Activated naive CD4-positive, alpha-beta T cell treated with anti-CD3 and anti-CD28 coated beads for 36 hours (primary cell): ENCODE results near the gene RGS6. TPM values are rescaled to one million over a fixed set of nuclear protein-coding genes. Genes with fewer than 3 reads are reported as not detected.
A peak's percentile ranks its signal among the peaks of the same experiment; 100 is the strongest.

ENCODE experiments used
- CTCF ChIA-PET: fragments of 350-600 bp; sonication (Branson Sonifier 250); formaldehyde crosslinking; loops from one replicate; lab custom pipeline; 2021; ENCODE audit warnings: antibody characterized with exemption; lab: Charles Lee
- DNase-seq: peaks from one replicate; pipeline ENCODE4 v3.0.0-alpha.2; 2020
- H3K27ac Mint-ChIP-seq: one replicate; pipeline ENCODE4 v1.8.0; 2021; ENCODE audit warnings: mild to moderate bottlenecking, mixed read lengths
- H3K27me3 Mint-ChIP-seq: one replicate; pipeline ENCODE4 v1.8.0; 2021; ENCODE audit warnings: low read depth, mixed read lengths
- H3K36me3 Mint-ChIP-seq: one replicate; pipeline ENCODE4 v1.8.0; 2021; ENCODE audit warnings: low read depth, mixed read lengths
- H3K4me1 Mint-ChIP-seq: one replicate; pipeline ENCODE4 v1.8.0; 2021; ENCODE audit warnings: low read depth, mixed read lengths
- H3K4me3 Mint-ChIP-seq: one replicate; pipeline ENCODE4 v1.8.0; 2021; ENCODE audit warnings: mild to moderate bottlenecking, moderate library complexity, mixed read lengths
- H3K9me3 Mint-ChIP-seq: one replicate; pipeline ENCODE4 v1.8.0; 2021; ENCODE audit warnings: mixed read lengths
- intact Hi-C: fragments of 100-400 bp; cut with micrococcal nuclease; formaldehyde crosslinking; loops from one replicate; pipeline ENCODE4 v1.15.1; 2023
- total RNA-seq, 2 experiments: library from RNA; stranded (reverse); gene quantifications; one replicate each; pipeline ENCODE4 v1.2.3, GENCODE V29; 2021

RGS6 gene
- total RNA-seq, 2 experiments from 2014 or later = not detected

DNA sequence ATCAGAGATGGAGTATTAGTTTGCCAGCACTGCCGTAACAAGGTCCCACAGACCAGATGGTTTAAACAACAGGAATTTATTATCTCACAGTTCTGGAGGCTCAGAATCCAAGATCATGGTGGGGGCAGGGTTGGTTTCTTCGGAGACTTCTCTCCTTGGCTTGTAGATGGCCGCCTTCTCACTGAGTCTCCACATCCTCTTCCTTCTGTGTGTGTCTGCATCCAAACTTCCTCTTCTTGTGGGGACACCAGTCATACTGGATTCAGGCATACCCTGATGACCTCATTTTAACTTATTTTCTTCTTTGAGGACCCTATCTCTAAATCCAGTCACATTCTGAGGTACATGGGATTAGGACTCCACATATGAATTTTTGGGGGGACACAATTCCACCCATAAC lies 455.5 kb downstream of the RGS6 start:
- Mint-ChIP-seq H3K27me3 (peaks cover 3% of the 10 kb centered on the region), H3K4me1 (no peaks in the 10 kb centered on the region), H3K27ac (no peak overlapping the region), H3K4me3 (no peak overlapping the region), H3K9me3 (no peaks in the 10 kb centered on the region), H3K36me3 (no peaks in the 10 kb centered on the region)
- CTCF ChIA-PET = no interaction called here
- DNase-seq = no peak
- intact Hi-C loops = no loop called here

DNA sequence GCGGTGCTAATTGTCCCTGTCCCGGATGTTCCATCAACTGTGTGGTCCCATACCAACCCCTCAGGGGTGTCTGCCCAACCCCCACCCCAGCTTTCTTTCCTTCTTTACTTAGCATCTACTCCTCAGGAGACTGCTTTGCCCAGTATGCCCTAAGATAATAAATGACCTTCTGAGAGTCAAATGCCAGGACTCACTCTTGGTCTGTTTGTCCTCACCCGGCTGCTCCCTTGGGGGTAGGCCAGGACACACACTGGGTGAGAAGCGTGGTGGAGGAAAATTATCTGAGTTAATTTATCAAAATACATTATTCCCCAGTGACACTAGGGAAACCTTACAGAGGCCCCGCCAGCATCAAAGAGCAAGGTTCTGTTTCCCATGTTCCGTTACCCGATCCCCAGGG lies 457.0 kb downstream of the RGS6 start:
- Mint-ChIP-seq H3K27ac (no peak overlapping the region), H3K4me3 (no peak overlapping the region)
- CTCF ChIA-PET = no interaction called here

DNA sequence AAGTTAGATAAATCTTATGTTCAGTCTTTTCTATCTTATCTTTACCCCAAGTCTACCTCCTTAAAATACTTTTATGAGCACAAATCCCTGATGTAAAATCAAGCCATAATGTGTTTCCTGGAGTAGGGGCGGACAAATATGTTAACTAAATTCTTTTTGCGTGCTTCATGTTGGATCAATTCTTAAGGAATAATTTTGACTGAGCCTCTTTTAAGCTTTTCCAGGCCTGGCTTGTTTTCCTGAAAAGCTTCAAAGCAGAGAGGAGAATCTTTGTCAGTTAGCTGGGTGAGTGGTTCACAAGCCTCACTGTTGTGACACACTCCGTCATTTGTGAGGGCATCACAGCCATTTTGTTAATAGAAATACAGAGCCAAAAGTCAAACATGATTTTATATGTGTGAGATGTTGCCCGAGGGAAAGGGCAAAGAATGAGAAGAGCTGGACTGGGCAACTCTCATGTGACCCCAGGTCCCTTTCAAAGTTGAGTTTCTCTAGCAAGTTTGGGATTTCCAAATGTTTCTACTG lies 468.9 kb downstream of the RGS6 start:
- Mint-ChIP-seq H3K4me3 (no peak overlapping the region), H3K36me3 (peaks cover 2% of the 10 kb centered on the region), H3K27me3 (peaks cover 36% of the 10 kb centered on the region), H3K4me1 (peaks cover 9% of the 10 kb centered on the region), H3K27ac (no peak overlapping the region), H3K9me3 (peaks cover 2% of the 10 kb centered on the region)
- CTCF ChIA-PET = no interaction called here
- intact Hi-C loops = no loop called here
- DNase-seq = no peak

More for the DNA sequence above, 457.0 kb downstream of the RGS6 start:
- Mint-ChIP-seq H3K9me3 (peaks cover 8% of the 10 kb centered on the region), H3K27me3 (peaks cover 3% of the 10 kb centered on the region), H3K36me3 (no peaks in the 10 kb centered on the region), H3K4me1 (no peaks in the 10 kb centered on the region)
- no peak for DNase-seq
- intact Hi-C loops = no loop called here

DNA sequence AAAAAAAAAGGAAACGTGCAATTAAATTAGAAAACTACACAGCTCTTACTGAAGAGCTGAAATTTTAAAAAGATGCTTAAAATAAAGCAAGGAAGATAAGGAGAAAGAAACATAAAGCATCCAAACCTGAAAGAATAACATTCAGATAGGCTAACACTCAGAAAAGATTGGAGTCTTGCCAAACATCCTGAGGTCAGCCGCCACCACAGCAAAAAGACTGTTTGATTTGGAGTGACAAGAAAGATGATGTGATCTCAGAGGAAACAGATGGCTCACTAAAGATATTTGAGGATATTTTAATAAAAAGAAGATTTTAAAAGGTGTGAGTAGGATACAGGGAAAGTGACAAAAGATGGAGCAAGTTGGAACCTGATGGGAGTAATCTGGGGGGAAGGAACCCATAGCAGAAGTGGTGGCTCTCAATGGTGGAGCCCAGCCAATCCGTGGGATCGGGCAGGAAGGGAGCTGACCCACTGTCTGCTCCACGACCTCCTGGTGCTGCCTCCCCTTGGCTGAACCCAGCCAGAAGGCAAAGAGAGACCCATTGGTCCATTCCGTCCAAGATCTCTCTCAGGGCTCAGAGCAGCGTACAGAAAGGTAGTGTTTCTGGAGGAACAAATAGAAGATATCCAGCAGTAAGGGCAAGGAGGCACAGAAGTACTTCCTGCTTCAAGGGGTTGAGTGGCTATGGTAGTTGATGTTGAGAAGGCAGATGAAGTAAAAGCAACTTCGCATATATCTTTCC lies 469.6 kb downstream of the RGS6 start:
- CTCF ChIA-PET = no interaction called here
- no peak overlapping the region for H3K4me3 Mint-ChIP-seq
- DNase-seq = peak; percentile 33
- peaks cover 36% of the 10 kb centered on the region for H3K27me3 Mint-ChIP-seq
- H3K36me3 Mint-ChIP-seq = peaks cover 2% of the 10 kb centered on the region
- H3K4me1 Mint-ChIP-seq = peaks cover 9% of the 10 kb centered on the region
- intact Hi-C loops = no loop called here
- H3K9me3 Mint-ChIP-seq = no peaks in the 10 kb centered on the region
- no peak overlapping the region for H3K27ac Mint-ChIP-seq

DNA sequence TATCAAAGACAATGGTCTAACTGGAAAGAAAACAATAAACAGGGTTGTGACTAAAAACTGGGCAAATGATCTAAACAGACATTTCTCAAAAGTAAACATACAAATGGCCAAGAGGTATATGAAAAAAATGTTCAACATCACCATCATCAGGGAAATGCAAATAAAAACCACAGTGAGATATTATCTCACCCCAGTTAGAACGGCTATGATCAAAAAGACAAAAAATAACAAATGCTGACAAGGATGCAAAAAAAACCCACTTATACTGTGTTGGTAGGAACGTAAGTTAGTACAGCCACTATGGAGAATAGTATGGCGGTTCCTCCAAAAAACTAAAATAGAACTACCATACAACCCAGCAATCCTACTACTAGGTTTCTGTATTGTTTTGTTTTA lies 470.1 kb downstream of the RGS6 start:
- no peak overlapping the region for H3K4me3 Mint-ChIP-seq
- no peak for DNase-seq
- H3K27ac Mint-ChIP-seq = no peak overlapping the region
- H3K27me3 Mint-ChIP-seq = peaks cover 36% of the 10 kb centered on the region
- peaks cover 9% of the 10 kb centered on the region for H3K4me1 Mint-ChIP-seq
- CTCF ChIA-PET = no interaction called here
- H3K36me3 Mint-ChIP-seq = peaks cover 2% of the 10 kb centered on the region
- intact Hi-C loops = no loop called here
- no peaks in the 10 kb centered on the region for H3K9me3 Mint-ChIP-seq

DNA sequence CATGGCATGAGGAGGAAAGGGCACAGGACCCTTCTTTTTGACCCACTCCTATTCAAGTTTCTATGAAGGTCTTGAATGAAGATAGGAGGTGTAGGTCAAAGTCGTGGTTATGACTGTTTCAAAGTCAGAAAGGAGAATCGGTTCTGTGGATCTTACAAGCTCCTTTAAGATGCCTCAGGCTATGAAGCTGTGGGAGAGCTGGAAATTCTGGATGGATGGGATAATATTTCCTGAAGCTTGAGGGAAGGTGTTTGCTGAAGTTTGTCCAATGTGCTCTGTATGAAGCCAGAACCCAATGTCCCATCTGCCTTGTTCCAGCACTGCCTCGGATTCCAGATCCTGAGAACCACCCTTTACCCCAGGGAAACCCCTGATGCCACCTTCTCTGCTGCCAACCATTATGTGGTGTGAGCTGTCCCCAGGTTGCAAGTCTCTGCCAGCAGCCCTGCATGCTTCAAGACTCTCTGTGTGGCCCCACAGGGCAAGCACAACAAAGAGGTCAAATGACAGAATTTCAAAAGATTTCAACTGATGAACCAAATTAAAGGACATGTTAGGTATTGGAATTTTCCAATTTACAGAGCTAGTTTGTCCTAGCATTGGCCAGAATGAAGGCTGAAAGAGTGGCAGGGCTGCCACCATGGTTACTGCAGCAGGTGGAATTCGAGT lies 472.0 kb downstream of the RGS6 start:
- Mint-ChIP-seq H3K27me3 (peaks cover 32% of the 10 kb centered on the region), H3K27ac (no peak overlapping the region), H3K4me1 (peaks cover 9% of the 10 kb centered on the region), H3K4me3 (no peak overlapping the region), H3K9me3 (peaks cover 2% of the 10 kb centered on the region), H3K36me3 (peaks cover 2% of the 10 kb centered on the region)
- no peak for DNase-seq
- CTCF ChIA-PET = no interaction called here
- intact Hi-C loops = no loop called here

DNA sequence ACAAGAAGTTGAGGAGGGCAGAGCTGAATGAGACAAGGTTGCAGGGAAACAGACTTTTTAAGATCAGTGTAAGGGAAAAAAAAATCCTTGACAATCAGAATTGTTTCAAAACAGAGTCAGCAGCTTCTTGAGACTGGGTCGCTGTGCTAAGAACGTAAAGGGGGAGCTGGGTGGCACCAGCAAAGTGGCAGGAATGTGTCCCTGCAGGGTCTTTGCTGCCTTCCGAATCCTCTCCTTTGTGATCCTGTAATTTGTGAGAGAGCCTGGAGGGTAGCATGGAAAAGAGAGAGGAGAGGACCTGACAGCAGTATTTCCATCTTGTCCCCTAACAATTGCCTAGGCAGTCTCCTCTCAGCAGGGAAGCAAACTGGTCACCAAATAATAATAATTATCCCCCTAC lies 472.8 kb downstream of the RGS6 start:
- no peak overlapping the region for H3K27ac Mint-ChIP-seq
- CTCF ChIA-PET = no interaction called here

DNA sequence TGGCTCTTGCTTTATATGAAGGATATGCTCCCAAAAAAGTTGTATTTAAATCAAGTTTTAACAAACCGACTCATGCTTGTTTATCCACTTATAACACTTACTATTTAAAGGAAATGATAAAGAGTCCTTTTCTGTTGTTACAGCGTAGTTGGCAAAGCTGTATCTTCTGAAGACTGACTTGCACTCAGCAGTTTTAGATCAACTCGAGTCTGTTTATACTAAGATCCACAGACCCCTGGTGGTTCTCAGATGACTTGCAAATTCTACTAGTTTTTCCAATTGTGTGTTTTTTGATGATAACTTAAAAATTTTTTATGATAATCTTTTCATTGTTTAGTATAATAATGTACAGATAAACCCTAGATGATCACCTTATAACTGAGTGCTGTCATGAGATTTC lies 475.8 kb downstream of the RGS6 start:
- H3K27me3 Mint-ChIP-seq = peaks cover 12% of the 10 kb centered on the region
- no peak overlapping the region for H3K27ac Mint-ChIP-seq
- no peak for DNase-seq
- no peaks in the 10 kb centered on the region for H3K36me3 Mint-ChIP-seq
- no peak overlapping the region for H3K4me3 Mint-ChIP-seq
- intact Hi-C loops = no loop called here
- CTCF ChIA-PET = no interaction called here
- H3K9me3 Mint-ChIP-seq = peaks cover 4% of the 10 kb centered on the region
- no peaks in the 10 kb centered on the region for H3K4me1 Mint-ChIP-seq

More for the DNA sequence above, 472.8 kb downstream of the RGS6 start:
- H3K4me1 Mint-ChIP-seq = peaks cover 9% of the 10 kb centered on the region
- DNase-seq = no peak
- H3K36me3 Mint-ChIP-seq = peaks cover 2% of the 10 kb centered on the region
- H3K9me3 Mint-ChIP-seq = peaks cover 4% of the 10 kb centered on the region
- intact Hi-C loops = no loop called here
- peaks cover 32% of the 10 kb centered on the region for H3K27me3 Mint-ChIP-seq
- no peak overlapping the region for H3K4me3 Mint-ChIP-seq

DNA sequence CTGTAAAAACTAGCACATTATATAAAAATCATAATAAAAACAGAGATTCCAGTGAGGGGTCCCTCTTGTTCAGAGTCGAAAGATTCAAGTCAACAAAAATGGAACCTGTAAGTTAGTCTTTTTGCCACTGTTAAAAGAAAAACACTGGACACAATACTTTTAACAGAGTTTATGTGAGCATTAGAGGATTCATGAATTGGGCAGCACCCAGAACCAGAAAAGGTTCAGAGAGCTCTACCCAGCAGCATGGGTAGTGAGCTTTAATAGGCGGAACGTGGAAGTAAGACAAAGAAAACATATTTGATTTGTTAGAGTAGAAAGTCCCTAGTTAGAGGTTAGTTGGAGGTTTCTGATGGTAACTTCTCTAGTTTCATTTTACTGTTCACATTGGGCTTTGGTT lies 476.8 kb downstream of the RGS6 start:
- CTCF ChIA-PET = no interaction called here
- Mint-ChIP-seq H3K27ac (no peak overlapping the region), H3K36me3 (no peaks in the 10 kb centered on the region), H3K4me3 (no peak overlapping the region), H3K4me1 (no peaks in the 10 kb centered on the region), H3K9me3 (peaks cover 4% of the 10 kb centered on the region), H3K27me3 (peaks cover 6% of the 10 kb centered on the region)
- no peak for DNase-seq
- intact Hi-C loops = no loop called here

DNA sequence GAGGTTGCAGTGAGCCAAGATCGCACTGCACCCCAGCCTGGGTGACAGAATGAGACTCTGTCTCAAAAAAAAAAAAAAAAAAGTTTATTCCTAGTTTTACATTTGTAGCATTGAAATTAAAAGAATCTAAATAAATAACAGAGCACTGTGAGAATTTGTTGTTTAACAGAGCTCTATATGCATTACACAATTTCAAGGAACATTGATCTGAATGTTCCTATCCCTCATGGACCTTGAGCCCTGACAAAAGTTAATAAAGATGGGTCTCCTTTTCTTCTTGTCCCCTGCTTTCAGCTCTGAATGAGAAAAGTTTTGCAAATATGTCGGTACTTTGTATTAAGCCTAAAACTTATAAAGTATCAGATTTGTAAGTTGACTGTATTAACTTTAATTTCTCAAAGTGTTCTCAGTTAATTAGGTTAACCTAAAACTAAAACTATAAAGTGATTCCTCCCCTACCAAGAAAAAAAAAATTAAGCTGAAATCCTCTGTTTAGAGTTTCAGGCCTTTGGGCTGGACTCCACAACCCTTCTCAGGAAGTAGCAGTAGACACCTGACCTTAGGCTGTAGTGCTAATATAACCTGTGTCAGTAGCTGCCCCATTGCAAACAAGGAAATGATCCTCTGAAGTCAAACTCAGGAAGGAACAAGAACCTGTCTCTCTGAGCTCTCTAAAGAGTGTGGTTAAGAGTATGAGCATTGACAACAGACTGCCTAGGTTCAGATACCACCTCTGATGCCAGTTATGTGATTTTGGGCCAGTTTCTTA lies 484.0 kb downstream of the RGS6 start:
- intact Hi-C loops = no loop called here
- peaks cover 6% of the 10 kb centered on the region for H3K27me3 Mint-ChIP-seq
- no peak for DNase-seq
- CTCF ChIA-PET = interaction anchor here (0.6 to 0.8 kb wide), 4 partner anchors 25 to 392 kb away, joined by 3 read pairs; no protein-coding TSS in a partner anchor
- H3K36me3 Mint-ChIP-seq = peaks cover 1% of the 10 kb centered on the region
- peaks cover 2% of the 10 kb centered on the region for H3K4me1 Mint-ChIP-seq
- H3K4me3 Mint-ChIP-seq = no peak overlapping the region
- peaks cover 4% of the 10 kb centered on the region for H3K9me3 Mint-ChIP-seq
- H3K27ac Mint-ChIP-seq = no peak overlapping the region

DNA sequence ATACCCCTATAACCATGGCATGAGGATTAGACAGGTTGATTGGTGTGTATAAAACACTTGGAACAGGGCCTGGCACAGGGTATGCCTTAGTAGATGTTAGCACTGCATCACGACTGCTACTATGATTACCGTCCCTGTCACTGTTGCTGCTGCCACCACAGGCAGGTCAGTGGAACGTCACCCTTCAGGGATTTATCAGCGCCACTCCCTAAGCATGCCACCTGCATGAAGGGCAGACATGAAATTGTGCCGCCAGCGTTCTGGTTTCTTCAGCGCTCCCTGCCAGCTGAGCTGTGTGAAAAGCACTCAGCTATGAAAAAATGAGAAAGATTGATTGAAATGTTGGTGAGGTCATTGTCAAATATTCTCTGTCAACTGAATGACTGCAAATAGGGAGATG lies 484.7 kb downstream of the RGS6 start:
- Mint-ChIP-seq H3K4me1 (peaks cover 2% of the 10 kb centered on the region), H3K27me3 (peaks cover 6% of the 10 kb centered on the region), H3K4me3 (no peak overlapping the region), H3K27ac (no peak overlapping the region), H3K36me3 (peaks cover 1% of the 10 kb centered on the region), H3K9me3 (peaks cover 4% of the 10 kb centered on the region)
- intact Hi-C loops = no loop called here
- no peak for DNase-seq
- CTCF ChIA-PET = interaction anchor here (0.6 to 0.8 kb wide), 4 partner anchors 37 to 393 kb away, joined by 3 to 5 read pairs (median 3); no protein-coding TSS in a partner anchor

DNA sequence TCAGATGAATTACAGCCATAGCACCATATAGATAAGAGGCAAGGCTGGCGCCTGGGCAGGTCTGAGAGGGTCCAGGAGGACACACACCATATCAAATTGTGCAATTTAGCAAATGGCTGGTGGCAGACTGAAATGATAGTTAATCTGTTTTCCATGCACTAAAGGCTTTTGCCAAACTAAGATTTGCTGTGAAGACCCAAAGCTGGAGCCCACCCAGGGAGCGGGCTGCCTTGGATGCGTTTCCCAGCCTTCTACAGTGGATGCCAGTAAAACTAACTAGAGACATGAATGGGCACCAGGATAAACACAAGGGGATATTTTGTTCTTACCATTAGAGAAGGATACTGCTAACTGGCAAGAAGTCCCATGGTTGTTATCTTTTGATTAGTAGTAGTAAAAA lies 486.6 kb downstream of the RGS6 start:
- CTCF ChIA-PET = interaction anchor here (0.6 to 3.0 kb wide), 2 partner anchors 396 to 1362 kb away, joined by 3 to 8 read pairs; no protein-coding TSS in a partner anchor
- H3K36me3 Mint-ChIP-seq = peaks cover 1% of the 10 kb centered on the region
- DNase-seq = no peak
- peaks cover 6% of the 10 kb centered on the region for H3K27me3 Mint-ChIP-seq
- H3K9me3 Mint-ChIP-seq = peaks cover 4% of the 10 kb centered on the region
- intact Hi-C loops = no loop called here
- H3K27ac Mint-ChIP-seq = no peak overlapping the region
- H3K4me3 Mint-ChIP-seq = no peak overlapping the region
- H3K4me1 Mint-ChIP-seq = peaks cover 2% of the 10 kb centered on the region
